DOHH2 (cell line): ENCODE measurements around the gene WDR64.
A peak's percentile ranks its signal among the peaks of the same experiment; 100 is the strongest.

Source experiments
- CTCF ChIP-seq: fragments of 200-600 bp; sonication (generic); IDR thresholded peaks from one replicate; pipeline ENCODE4 v1.5.1; 2014; ENCODE audit warnings: antibody characterized with exemption, mild to moderate bottlenecking, low read depth, low read length; ENCODE audit not compliant: poor library complexity, severe bottlenecking
- EZH2phosphoT487 ChIP-seq: fragments of 200-600 bp; sonication (generic); IDR thresholded peaks from 2 replicates; pipeline ENCODE4 v1.6.1; 2017; ENCODE audit warnings: borderline replicate concordance, mild to moderate bottlenecking, antibody characterized with exemption, low read length, moderate library complexity, mixed read lengths

DNA sequence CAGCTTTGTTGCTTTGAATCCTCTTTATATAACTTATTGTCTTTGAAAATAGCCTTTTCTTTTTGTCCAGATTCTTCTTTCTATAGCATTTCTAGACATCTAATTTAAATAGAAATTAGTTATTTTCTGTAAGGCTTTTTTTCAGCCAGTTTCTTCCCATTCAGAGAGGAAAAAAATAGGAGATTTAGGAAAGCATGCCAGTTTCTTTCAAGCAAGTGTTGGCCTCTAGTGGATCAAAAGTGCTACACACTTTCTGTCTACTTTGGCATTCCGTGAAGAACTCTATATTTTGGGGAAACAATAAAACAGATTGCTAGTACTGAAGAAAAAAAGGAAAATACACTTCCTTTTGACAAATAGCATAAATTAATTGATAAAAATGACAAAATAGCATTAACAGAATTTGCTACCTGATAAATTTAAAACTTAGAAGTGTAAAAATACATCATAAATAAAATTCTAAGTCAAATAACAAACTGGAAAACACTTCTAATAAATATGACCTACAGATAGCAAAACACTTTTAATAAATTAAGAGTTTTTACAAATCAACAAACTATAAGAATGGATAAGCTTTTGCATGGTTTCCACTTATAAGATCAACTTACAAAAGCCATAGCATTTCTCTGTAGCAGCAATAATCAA lies 182.8 kb downstream of the WDR64 start:
- peak; percentile 46 for TF ChIP-seq CTCF
- no peak for TF ChIP-seq EZH2phosphoT487
